Iris pigment epithelial cell (primary cell): Measurements from ENCODE around the gene BRD8.
A peak's percentile ranks its signal among the peaks of the same experiment; 100 is the strongest.
"Not testable (repeated sequence)": the region's sequence is repeated elsewhere in the genome, so short reads cannot be mapped to it uniquely, and the experiment has no call there.

ENCODE experiments used
- DNase-seq: peaks from one replicate; pipeline ENCODE4 v3.0.0-alpha.2; 2011; ENCODE audit warnings: low read depth

BRD8 gene

GRCh38 chr5:138163721-138164120 lies 14.7 kb downstream of the BRD8 start:
- DNase-seq: no peak

- DNase-seq: no peak
Observed at GRCh38 chr5:138160706-138161105, 17.7 kb downstream of the BRD8 start.

DNA sequence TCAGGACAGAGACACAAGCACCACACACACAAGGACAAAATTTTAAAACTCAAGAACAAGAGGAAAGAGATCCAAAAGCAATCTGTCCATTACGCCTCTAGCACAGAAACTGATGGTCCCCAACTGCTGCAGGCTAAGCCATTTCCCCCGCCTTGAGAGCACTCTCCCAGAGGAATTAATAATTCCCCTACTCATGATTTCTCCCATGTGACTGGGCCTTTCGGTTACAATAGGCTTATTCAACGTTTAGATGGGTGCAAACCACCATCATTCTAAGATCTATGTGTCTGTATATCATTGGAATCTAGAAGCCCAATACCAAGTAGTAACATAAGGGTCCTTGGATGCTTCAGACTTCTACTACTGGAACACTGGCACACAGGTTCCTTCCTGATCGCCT lies 18.8 kb downstream of the BRD8 start:
- DNase-seq: no peak

DNA sequence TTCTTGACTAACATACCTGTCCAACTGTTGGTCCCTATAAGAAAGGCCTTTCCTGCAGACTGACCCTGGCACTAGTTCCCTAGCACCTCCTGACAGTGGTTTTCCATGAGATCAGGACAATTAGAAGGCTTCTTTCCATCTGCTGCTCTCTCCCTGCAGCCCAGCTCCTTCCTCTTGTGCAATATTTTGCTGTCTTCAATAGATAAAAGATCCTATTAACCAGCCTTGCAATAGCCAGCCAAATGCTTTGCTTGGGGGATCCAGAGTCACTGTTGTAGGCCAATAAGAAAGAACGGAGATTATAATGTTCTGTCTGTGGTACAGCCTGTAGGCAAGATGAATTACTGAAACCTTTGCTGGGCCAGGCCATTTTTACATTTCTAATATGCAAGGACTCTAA lies 20.8 kb downstream of the BRD8 start:
- no peak for DNase-seq

DNA sequence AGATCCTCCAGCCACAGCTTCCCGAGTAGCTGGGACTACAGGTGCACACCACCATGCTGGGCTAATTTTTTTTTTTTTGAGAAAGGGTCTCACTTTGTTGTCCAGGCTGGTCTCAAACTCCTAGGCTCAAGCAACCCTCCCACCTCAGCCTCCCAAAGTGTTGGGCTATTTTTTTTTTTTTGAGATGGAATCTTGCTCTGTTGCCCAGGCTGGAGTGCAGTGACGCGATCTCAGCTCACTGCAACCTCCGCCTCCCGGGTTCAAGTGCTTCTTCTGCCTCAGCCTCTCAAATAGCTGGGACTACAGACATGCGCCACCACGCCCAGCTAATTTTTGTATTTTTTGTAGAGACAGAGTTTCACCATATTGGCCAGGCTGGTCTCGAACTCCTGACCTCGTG lies 22.5 kb downstream of the BRD8 start:
- not testable (repeated sequence) for DNase-seq

DNA sequence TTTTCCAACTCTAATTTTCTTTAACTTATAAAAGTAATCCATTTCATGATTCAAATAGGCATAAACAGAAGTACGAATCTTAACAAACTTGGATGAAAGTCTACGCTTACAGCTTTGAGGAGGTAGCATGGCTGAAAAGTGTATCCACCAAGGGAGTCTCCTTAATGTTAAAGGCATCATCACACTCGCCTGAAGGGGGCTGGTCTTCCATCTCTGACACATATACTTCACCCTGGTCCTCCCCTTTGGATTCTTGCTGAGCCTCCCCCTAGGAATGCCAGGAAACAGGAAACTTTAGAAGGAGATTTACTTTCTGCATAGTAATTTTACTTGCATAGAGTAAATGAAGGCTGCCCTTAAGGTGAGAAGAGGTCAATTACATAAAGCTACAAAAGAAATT lies 28.9 kb downstream of the BRD8 start:
- peak; percentile 8 for DNase-seq

DNA sequence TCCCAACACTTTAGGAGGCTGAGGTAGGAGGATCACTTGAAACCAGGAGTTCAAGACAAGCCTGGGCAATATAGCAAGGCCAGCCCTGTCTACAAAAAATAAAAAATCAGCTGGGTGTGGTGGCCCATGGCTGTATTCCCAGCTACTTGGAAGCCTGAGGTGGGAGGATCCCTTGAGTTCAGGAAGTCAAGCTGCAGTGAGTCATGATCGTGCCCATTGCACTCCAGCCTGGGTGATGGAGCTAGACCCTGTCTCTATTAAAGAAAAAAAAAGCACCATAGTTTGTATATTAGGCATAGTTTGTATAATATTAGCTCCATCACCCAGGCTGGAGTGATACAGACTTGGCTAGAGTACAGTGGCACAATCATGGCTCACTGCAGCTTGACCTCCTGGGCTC lies 29.6 kb downstream of the BRD8 start:
- DNase-seq: peak; percentile 69

- DNase-seq: not testable (repeated sequence)
Observed at GRCh38 chr5:138143578-138143977, 34.9 kb downstream of the BRD8 start.

DNA sequence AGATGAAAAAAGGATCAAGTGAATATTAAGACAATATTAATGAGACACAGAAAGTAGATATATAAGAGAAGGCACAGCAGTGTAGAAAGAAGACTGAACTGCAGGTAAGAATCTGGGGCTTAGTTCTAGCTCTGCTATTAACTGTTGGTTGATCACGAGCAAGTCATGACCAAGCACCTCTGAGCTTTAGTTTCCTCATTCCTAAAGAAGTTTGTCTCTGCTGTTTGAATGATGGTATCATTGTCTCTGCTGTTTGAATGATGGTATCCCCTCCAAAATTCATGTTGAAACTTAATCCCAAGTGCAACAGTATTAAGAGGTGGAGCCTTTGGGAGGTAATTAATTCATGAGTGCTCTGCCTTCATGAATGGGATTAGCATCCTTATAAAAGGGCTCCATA lies 36.7 kb downstream of the BRD8 start:
- DNase-seq: no peak

- DNase-seq: no peak
Observed at GRCh38 chr5:138140268-138140667, 38.2 kb downstream of the BRD8 start.

GRCh38 chr5:138139781-138140090 lies 38.7 kb downstream of the BRD8 start:
- no peak for DNase-seq

DNA sequence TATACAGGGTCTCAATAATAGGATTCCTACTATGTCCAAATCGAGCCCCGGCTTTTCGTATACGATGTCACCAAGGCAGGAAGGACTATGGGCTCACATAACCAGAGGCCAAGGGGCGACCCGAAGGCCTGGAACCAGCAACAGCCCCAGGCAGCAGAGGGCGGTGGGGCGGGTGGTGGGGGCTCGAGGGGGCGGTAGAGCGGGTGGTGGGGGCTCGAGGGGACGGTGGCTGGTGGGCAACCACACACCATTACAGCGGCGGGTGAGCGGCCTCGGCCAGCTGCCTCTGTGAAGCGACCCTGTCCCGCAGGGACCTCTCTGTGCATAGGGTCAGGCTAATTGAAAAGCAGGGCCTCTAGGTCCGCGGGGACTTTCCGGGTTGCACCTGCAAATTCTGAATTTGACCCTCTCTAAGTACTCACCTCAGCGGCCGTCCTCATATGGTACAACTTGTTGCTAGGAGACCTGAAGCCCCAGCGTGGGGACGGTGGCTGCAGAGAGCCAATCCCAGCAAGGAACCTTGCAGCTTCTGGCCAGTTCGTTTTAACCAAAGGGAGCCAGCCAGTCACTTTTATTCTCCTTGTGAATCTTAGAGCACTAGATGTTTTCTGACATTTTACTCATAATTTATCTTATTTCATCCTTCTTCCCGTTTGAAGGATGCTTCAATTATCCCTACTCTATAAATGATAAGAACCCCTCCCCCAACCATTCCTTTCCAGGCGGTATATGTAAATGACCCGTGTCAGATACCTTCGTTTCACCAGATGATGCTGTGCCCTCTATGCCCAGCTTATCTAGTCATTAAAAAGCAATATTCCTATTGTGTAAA lies 39.3 kb downstream of the BRD8 start, which contains the start of gene NME5:
Gene NME5 (minus strand): TSS at position 480 of the 832 bp plus-strand sequence. CDS start 648 bp downstream, outside the sequence.
- peak; percentile 70 for DNase-seq

GRCh38 chr5:138132543-138132942 lies 45.9 kb downstream of the BRD8 start:
- DNase-seq: no peak

GRCh38 chr5:138129347-138129746 lies 49.1 kb downstream of the BRD8 start:
- DNase-seq: no peak

GRCh38 chr5:138128334-138128733 lies 50.1 kb downstream of the BRD8 start:
- no peak for DNase-seq

- no peak for DNase-seq
Observed at GRCh38 chr5:138115254-138115653, 63.2 kb downstream of the BRD8 start.

GRCh38 chr5:138111937-138112336 lies 66.5 kb downstream of the BRD8 start:
- peak; percentile 8 for DNase-seq

DNA sequence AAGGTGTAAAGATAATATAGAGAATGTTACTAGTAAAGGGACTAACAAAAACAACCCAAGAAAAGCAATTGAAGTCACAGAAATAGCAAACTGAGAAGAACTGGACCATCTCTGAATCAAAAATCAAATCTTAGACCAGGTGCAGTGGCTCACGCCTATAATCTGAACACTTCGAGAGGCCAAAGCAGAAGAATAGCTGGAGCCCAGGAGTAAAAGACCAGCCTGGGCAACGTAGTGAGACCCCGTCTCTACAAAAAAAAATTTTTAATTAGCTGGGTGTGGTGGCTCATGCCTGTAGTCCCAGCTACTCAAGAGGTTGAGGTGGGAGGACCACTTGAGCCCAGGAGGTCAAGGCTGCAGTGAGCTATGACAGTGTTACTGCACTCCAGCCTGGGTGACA lies 67.2 kb downstream of the BRD8 start:
- DNase-seq: no peak

DNA sequence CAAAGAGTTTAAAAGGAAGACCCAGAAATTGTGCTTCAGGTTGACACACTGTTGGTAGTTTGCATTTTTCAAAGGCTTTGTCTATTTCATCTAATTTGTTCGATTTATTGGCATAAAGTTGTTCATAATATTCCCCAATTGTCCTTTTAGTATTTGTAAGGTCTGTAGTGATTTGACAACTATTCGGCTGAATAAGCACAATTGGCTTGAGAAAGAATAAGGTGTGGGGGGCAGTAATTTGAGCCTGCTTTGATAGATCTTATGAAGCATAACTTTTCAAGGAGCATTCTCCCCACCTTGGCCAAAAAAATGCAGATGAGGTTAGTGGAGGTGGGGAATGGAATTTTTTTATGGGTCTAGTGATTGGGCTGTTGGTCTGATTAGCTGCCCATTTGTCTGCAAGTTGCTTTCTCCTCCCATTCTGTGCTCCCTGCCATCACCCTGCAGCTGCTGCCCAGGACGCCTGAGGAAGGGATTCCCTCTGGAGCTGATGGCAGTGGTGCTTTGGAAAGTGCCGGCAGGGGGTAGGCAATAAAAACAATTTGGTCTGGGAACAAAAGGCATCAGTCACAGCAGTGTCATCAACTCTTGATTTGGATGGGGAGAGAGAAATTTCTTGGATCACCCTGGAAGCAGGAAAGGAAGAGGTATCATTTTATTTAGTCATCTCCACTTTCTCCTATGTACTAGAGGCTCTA lies 68.0 kb downstream of the BRD8 start:
- DNase-seq: no peak

- no peak for DNase-seq
Observed at GRCh38 chr5:138109463-138110265, 68.8 kb downstream of the BRD8 start.

GRCh38 chr5:138107213-138107612 lies 71.2 kb downstream of the BRD8 start:
- DNase-seq: no peak

- no peak for DNase-seq
Observed at GRCh38 chr5:138105709-138106108, 72.7 kb downstream of the BRD8 start.

- no peak for DNase-seq
Observed at GRCh38 chr5:138103319-138103637, 75.2 kb downstream of the BRD8 start.
